Testis (tissue), 3 donors: Measurements from ENCODE around the gene CASP5. TPM values are rescaled to one million over a fixed set of nuclear protein-coding genes. Genes with fewer than 3 reads are reported as not detected.
"Not testable (repeated sequence)": the region's sequence is repeated elsewhere in the genome, so short reads cannot be mapped to it uniquely, and the experiment has no call there.

Experiments
- DNase-seq: peaks from one replicate; pipeline ENCODE4 v3.0.0-alpha.2; 2019
- H3K27ac ChIP-seq, 2 donors: fragments of 200-600 bp; sonication (generic); one replicate each; pipeline ENCODE4 v1.5.1; 2019
- H3K27me3 ChIP-seq: fragments of 200-600 bp; sonication (generic); one replicate; pipeline ENCODE4 v1.5.1; 2019
- H3K36me3 ChIP-seq: fragments of 200-600 bp; sonication (generic); one replicate; pipeline ENCODE4 v1.5.1; 2017; ENCODE audit warnings: low read depth; ENCODE audit errors: missing control alignments
- H3K4me1 ChIP-seq: fragments of 200-600 bp; sonication (generic); one replicate; pipeline ENCODE4 v1.5.1; 2019
- H3K4me3 ChIP-seq, 2 donors: fragments of 200-600 bp; sonication (generic); one replicate each; pipeline ENCODE4 v1.5.1; 2017 to 2019
- H3K9me3 ChIP-seq: fragments of 200-600 bp; sonication (generic); one replicate; pipeline ENCODE4 v1.5.1; 2017
- CTCF ChIP-seq, 3 experiments: fragments of 450-650 bp in 2 of 3; fragments of 200-600 bp in 1 of 3; sonication (generic) in 1 of 3; IDR thresholded peaks; one replicate each; pipeline ENCODE4 v1.5.1; 2016 to 2019; ENCODE audit warnings: antibody characterized with exemption in 3 of 3, mild to moderate bottlenecking in 2 of 3, moderate library complexity in 1 of 3
- POLR2A ChIP-seq: fragments of 450-650 bp; IDR thresholded peaks from one replicate; pipeline ENCODE4 v1.6.1; 2017; ENCODE audit warnings: antibody characterized with exemption, mild to moderate bottlenecking, moderate library complexity
- WGBS, 2 donors: methylation state at CpG; one replicate each; pipeline ENCODE4 v1.1.5; 2018; 5-methylcytosine and 5-hydroxymethylcytosine counted together
- intact Hi-C: fragments of 100-400 bp; cut with DNase I; formaldehyde crosslinking; loops from one replicate; pipeline ENCODE4 v1.15.1; 2023; ENCODE audit warnings: low total_unique reads
- polyA plus RNA-seq: library from polyadenylated mRNA; stranded (reverse); fragments of 350-450 nt; fragmentation: Illumina TruSeq; extraction: RNeasy Lipid Tissue Mini Kit (QIAGEN cat#74804); gene quantifications from one replicate; pipeline ENCODE4 v1.2.3, GENCODE V29; 2014; ENCODE audit warnings: low read depth, low replicate concordance; ENCODE audit not compliant: insufficient read depth
- total RNA-seq, 2 donors: library from RNA; depleted of rRNA; stranded (reverse); fragments of >200 nt; gene quantifications; one replicate each; pipeline ENCODE4 v1.2.3, GENCODE V29; 2016

The CASP5 gene
- total and polyA plus RNA-seq, 3 donors from 2014 or later, result 0.37 TPM; not detected in 2

GRCh38 chr11:105049481-105049880 is 26.5 kb upstream of the CASP5 start:
- Histone ChIP-seq H3K27me3 (no peaks in the 10 kb centered on the region), H3K4me1 (no peaks in the 10 kb centered on the region), H3K36me3 (no peaks in the 10 kb centered on the region), H3K9me3 (no peaks in the 10 kb centered on the region), H3K27ac (no peak overlapping the region), H3K4me3 (no peak overlapping the region)
- intact Hi-C loops, result no loop called here
- TF ChIP-seq CTCF (IDR thresholded peaks at IDR 0.05) (no peak), POLR2A (no peak)
- no peak for DNase-seq
- 95 to 100% methylated on average over 1 of the region's 1 CpG for WGBS, 2 donors

- no peak overlapping the region for H3K4me3 ChIP-seq
- H3K27ac ChIP-seq, result no peak overlapping the region
- H3K4me1 ChIP-seq, result no peaks in the 10 kb centered on the region
- no peak for DNase-seq
- no peaks in the 10 kb centered on the region for H3K9me3 ChIP-seq
- H3K36me3 ChIP-seq, result no peaks in the 10 kb centered on the region
- 73 to 75% methylated on average over 8 of the region's 8 CpGs for WGBS, 2 donors
- no peak for TF ChIP-seq POLR2A
- TF ChIP-seq CTCF (IDR thresholded peaks at IDR 0.05), result no peak
- intact Hi-C loops, result no loop called here
- H3K27me3 ChIP-seq, result no peaks in the 10 kb centered on the region
Measured at GRCh38 chr11:105046898-105047579, 24.1 kb upstream of the CASP5 start.

- no peaks in the 10 kb centered on the region for H3K9me3 ChIP-seq
- H3K4me1 ChIP-seq, result no peaks in the 10 kb centered on the region
- intact Hi-C loops, result no loop called here
- 76 to 83% methylated on average over 5 of the region's 5 CpGs for WGBS, 2 donors
- no peaks in the 10 kb centered on the region for H3K36me3 ChIP-seq
- no peak for DNase-seq
- H3K27me3 ChIP-seq, result no peaks in the 10 kb centered on the region
- H3K27ac ChIP-seq, result peak overlapping the region in 1 of 2 donors; percentile 63
- H3K4me3 ChIP-seq, result no peak overlapping the region
- TF ChIP-seq CTCF (IDR thresholded peaks at IDR 0.05) (no peak), POLR2A (no peak)
Measured at GRCh38 chr11:105045676-105046296, 22.8 kb upstream of the CASP5 start.

- H3K9me3 ChIP-seq, intact Hi-C loops, H3K4me1 ChIP-seq, H3K36me3 ChIP-seq, H3K27me3 ChIP-seq: not testable (repeated sequence)
- 41% methylated on average over 5 of the region's 5 CpGs for WGBS, 2 donors
- H3K27ac ChIP-seq, result peak within 1 kb of the TSS; percentile 29 to 63
- DNase-seq, result peak; percentile 26
- peak within 1 kb of the TSS; percentile 24 to 33 for H3K4me3 ChIP-seq
Measured at GRCh38 chr11:105044557-105045524, 21.9 kb upstream of the CASP5 start, which contains the start of gene CARD16. TSS of gene CARD16 (minus strand) at chr11:105045335. CDS start at chr11:105045297, 38 bp downstream.

- DNase-seq, result no peak
- no peak overlapping the region for H3K4me3 ChIP-seq
- no peaks in the 10 kb centered on the region for H3K36me3 ChIP-seq
- no peak overlapping the region for H3K27ac ChIP-seq
- WGBS, 2 donors, result 45 to 52% methylated on average over 3 of the region's 3 CpGs
- H3K27me3 ChIP-seq, result no peaks in the 10 kb centered on the region
- H3K9me3 ChIP-seq, result no peaks in the 10 kb centered on the region
- intact Hi-C loops, result no loop called here
- no peak for TF ChIP-seq CTCF (IDR thresholded peaks at IDR 0.05)
- TF ChIP-seq POLR2A, result no peak
- H3K4me1 ChIP-seq, result no peaks in the 10 kb centered on the region
Measured at GRCh38 chr11:105042178-105042577, 19.2 kb upstream of the CASP5 start.
